ENCODE measurements around the gene TNRC6B.

DNA sequence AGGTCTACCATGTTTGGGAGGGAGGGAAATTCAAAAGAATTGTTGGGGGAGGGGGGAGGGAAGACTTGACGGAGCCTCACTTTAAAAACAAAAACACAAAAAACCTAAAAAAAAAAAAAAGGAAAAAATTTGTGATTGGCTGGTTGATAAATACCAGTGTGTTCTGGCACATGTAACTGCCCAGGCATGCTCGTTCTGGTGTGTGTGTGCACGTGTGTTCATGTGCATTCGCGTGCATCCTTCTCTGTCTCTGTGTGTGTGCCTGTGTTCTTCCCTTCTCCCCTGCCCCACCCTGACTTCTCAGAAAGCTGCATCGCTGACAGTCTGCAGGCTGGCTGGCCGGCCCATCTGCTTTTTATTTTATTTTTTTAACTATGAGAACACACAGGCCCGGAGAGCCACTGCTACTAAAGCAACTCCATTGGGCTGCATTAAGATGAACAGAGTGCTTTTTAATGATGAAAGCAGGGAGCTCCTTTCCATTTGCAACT is 146.0 kb downstream of the TNRC6B start:
- TF ChIP-seq, protein P1, sequence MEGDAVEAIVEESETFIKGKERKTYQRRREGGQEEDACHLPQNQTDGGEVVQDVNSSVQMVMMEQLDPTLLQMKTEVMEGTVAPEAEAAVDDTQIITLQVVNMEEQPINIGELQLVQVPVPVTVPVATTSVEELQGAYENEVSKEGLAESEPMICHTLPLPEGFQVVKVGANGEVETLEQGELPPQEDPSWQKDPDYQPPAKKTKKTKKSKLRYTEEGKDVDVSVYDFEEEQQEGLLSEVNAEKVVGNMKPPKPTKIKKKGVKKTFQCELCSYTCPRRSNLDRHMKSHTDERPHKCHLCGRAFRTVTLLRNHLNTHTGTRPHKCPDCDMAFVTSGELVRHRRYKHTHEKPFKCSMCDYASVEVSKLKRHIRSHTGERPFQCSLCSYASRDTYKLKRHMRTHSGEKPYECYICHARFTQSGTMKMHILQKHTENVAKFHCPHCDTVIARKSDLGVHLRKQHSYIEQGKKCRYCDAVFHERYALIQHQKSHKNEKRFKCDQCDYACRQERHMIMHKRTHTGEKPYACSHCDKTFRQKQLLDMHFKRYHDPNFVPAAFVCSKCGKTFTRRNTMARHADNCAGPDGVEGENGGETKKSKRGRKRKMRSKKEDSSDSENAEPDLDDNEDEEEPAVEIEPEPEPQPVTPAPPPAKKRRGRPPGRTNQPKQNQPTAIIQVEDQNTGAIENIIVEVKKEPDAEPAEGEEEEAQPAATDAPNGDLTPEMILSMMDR (IDR thresholded peaks at IDR 0.05; ENCODE audit: insufficient read depth, low read length), result no peak
- TF ChIP-seq POLR2AphosphoS5 (IDR thresholded peaks at IDR 0.05; ENCODE audit: low read depth), result no peak

Measured in HL-60 (cell line).